Esophagus squamous epithelium (tissue), 4 donors: ENCODE results near the gene TIAM2.

Source experiments
- POLR2A ChIP-seq, 4 donors: fragments of 450-650 bp; IDR thresholded peaks; one replicate each; pipeline ENCODE4 v1.6.1; 2017; ENCODE audit warnings: antibody characterized with exemption in 4 of 4, mild to moderate bottlenecking in 4 of 4, moderate library complexity in 3 of 4
- TF ChIP-seq, protein P1 (sequence below), 6 experiments: fragments of 450-650 bp in 4 of 6; fragments of 200-600 bp in 2 of 6; sonication (generic) in 2 of 6; IDR thresholded peaks; one replicate each; pipeline ENCODE4 v1.5.1; 2016 to 2019; ENCODE audit warnings: antibody characterized with exemption in 6 of 6, mild to moderate bottlenecking in 4 of 6, moderate library complexity in 4 of 6

GRCh38 chr6:154956771-154957522 is 38.2 kb upstream of the TIAM2 start:
- TF ChIP-seq, protein P1, sequence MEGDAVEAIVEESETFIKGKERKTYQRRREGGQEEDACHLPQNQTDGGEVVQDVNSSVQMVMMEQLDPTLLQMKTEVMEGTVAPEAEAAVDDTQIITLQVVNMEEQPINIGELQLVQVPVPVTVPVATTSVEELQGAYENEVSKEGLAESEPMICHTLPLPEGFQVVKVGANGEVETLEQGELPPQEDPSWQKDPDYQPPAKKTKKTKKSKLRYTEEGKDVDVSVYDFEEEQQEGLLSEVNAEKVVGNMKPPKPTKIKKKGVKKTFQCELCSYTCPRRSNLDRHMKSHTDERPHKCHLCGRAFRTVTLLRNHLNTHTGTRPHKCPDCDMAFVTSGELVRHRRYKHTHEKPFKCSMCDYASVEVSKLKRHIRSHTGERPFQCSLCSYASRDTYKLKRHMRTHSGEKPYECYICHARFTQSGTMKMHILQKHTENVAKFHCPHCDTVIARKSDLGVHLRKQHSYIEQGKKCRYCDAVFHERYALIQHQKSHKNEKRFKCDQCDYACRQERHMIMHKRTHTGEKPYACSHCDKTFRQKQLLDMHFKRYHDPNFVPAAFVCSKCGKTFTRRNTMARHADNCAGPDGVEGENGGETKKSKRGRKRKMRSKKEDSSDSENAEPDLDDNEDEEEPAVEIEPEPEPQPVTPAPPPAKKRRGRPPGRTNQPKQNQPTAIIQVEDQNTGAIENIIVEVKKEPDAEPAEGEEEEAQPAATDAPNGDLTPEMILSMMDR (IDR thresholded peaks at IDR 0.05), result no peak
- no peak for TF ChIP-seq POLR2A (IDR thresholded peaks at IDR 0.05)
